Endometrial microvascular endothelial cells (primary cell): ENCODE measurements around the gene CLEC4G. TPM values are rescaled to one million over a fixed set of nuclear protein-coding genes. Genes with fewer than 3 reads are reported as not detected.

Experiments used
- in situ Hi-C: cut with HindIII; loops from 2 replicates; pipeline ENCODE4 v1.10.0; 2017; ENCODE audit warnings: low sequenced_read_pairs, low pct_unique_long_range_greater_than_20kb; ENCODE audit errors: inconsistent ontology term
- total RNA-seq: library from RNA; depleted of rRNA; stranded (reverse); fragments of >200 nt; gene quantifications from one replicate; pipeline ENCODE4 v1.2.3, GENCODE V29; 2015; ENCODE audit errors: inconsistent ontology term

Gene CLEC4G
- total RNA-seq, 1 donor from 2014 or later: not detected

DNA sequence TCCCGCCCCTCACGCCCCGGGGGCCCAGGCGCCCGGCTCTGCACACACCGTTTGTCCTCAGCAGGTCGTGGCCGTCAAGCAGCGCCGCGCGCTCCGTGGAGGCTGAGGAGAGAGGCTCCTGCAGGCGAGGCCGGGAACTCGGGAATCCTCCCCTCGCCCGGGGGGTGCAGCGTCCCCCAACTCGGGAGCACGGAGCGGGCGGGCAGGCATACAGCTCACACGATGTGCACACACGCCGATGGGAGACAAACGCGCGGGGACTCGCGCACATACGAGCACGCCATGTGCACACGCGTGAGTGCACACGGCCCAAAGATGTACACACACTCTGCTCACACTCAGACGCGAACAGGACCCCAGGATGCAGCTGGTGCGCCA, 703 bp downstream of the CLEC4G start:
- in situ Hi-C loops: no loop called here

GRCh38 chr19:7730286-7731217, 1.4 kb downstream of the CLEC4G start:
- in situ Hi-C loops: no loop called here

GRCh38 chr19:7729831-7730285, 2.1 kb downstream of the CLEC4G start:
- in situ Hi-C loops: no loop called here

GRCh38 chr19:7729211-7729610, 2.7 kb downstream of the CLEC4G start:
- in situ Hi-C loops: no loop called here

DNA sequence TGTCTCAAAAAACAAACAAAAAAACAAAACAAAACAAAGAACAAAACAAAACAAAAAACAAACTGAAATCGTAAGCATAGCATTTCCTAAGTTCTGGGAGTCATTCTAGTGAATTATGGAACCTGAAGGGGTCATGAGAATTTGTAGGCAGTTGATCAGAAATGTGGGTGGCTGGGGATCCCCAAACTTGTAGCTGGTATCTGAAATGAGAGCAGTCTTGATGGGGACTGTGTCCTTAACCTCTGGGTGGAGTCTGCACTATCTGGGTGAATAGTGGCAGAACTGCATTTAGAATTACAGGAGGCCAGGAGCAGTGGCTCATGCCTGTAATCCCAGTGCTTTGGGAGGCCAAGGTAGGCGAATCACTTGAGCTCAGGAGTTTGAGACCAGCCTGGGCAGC, 6.1 kb downstream of the CLEC4G start:
- in situ Hi-C loops: no loop called here

GRCh38 chr19:7722231-7722651, 9.7 kb downstream of the CLEC4G start:
- in situ Hi-C loops: no loop called here

DNA sequence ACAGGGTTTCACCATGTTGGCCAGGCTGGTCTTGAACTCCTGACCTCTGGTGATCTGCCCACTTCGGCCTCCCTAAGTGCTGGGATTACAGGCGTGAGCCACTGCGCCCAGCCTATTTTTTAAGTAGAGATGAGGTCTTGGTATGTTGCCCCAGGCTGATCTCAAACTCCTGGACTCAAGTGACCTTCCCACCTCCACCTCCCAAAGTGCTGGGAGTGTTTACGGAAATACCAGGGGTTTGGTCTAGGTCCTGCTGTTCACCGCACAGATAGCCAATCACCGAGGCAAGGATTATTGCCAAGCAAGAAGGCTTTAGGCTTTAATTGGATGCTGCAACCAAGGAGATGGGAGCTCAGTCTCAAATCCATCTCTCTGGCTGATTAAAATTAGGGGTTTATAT, 11.6 kb downstream of the CLEC4G start:
- in situ Hi-C loops: no loop called here

- in situ Hi-C loops: no loop called here
Observed at GRCh38 chr19:7718668-7719067, 13.2 kb downstream of the CLEC4G start.

DNA sequence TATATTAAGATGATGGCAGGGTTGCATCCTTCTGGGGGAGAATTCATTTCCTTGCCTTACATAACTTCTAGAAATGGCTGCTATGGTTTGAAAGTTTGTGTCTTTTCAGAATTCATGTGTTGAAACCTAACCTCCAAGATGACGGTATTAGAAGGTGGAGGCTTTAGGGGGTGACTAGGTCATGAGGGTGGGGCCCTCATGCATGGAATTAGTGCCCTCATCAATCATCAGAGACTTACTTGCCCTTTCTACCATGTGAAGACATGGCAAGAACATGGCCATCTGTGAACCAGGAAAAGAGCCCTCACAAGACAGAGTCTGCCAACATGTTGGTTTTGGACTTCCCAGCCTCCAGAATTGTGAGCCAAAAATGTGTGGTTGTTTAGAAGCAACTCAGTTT, 15.1 kb downstream of the CLEC4G start:
- in situ Hi-C loops: no loop called here

DNA sequence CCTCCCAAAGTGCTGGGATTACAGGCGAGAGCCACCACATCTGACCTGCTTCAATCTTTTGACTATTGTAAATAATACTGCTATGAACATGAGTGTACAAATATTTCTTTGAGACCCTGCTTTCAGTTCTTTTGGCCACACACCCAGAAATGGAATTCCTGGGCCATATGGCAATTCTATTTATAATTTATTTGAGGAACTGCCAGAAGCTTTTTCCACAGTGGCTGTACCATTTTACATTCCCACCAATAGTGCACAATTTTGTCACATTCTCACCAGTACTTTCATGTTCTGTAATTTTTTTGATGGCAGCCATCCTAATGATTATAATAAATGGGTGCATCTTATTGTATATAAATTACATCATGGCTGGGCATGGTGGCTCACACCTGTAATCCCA, 16.2 kb downstream of the CLEC4G start:
- in situ Hi-C loops: no loop called here

GRCh38 chr19:7710616-7711015, 21.3 kb downstream of the CLEC4G start:
- in situ Hi-C loops: no loop called here

GRCh38 chr19:7709932-7710460, 21.9 kb downstream of the CLEC4G start:
- in situ Hi-C loops: no loop called here

DNA sequence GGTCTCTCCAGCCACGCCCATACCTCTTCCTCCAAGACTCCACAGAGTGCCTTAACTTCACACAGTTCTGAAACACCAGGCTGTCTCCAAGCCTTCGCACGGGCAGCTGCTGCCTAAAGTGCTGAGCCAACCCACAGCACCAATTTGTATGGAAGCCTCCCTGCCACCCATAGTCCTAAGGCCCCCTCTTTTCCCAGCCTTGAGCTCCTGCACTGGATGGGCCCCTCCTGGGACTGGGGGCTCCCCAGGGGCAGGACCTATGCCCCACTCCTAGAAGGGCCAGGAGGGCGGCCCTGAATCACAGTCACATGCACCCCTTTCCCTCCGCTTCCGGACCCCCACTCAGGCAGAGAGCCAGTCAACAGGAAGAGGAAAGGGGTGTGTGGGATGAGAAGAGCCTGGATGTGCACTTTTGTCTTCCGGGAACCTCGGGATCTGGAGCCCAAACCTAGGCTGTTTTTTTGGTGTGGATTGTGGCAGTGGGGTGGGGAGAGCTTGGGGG, 24.9 kb downstream of the CLEC4G start:
- in situ Hi-C loops: no loop called here

DNA sequence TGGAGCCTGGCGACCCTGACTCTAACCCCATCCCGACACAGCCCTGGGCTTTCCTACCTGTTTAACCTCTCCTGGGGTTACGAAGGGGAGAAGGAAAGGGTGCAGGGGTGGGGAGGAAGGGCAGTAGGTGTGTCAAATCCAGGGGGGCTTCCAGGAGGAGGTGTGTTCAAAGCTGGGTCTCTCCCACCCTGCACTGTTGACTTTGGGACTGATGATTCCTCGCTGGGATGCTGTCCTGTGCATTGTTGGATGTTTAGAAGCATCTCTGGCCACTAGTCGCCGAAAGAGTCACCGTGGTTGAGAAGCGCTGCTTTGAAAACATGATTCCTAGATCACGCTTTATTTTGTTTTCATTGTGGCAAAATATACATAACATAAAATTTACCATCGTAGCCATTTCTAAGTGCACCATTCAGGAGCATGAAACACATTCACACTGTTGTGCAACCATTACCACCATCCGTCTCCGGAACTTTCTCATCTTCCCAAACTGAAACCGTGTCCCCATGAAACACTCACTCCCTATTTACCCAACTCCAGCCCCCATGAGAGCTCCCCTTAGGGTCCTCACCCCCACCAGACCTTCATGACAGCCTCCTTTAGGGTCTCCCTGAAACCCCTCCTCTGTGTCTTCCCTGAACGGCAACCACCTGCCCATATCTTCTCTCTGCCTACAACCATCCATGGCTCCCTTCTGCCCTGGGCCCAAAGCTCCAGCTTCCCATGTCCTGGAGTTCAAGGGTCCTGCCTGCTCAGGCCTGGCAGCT, 25.5 kb downstream of the CLEC4G start:
- in situ Hi-C loops: no loop called here

DNA sequence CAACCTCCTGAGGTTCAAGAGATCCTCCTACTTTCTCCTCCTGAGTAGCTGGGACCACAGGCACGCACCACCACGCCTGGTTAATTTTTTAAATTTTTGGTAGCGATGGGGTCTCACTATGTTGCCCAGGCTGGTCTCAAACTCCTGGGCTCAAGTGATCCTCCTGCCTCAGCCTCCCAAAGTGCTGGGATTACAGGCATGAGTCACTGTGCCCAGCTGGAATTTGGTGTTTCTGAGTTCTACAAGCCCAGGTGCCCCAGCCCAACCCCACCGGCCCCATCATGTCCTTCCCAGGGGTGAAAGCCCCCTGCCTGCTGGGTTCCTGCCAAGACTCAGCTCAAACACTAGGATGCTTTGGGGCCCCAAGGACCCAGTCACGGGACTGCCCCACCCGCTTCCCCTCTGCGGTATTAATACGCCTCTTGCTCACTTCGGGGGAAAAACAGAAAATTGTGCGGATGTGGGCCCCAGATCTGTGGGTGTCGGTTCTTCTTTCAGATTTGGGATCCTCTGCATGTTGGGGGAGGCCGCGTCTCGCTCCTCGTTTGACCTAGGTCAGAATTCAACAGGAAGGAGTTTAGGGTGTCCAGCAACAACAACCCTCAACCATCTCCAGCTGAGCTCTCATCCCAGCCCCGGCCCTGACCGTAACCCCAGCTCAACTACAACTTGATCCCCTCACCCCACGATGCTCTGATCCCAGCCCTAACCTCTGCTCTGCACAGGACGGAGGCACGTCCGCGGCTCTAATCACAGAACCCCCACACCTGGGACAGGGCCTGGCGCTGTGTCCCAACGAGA, 26.3 kb downstream of the CLEC4G start:
- in situ Hi-C loops: no loop called here

- in situ Hi-C loops: no loop called here
Observed at GRCh38 chr19:7704280-7705060, 27.4 kb downstream of the CLEC4G start.

DNA sequence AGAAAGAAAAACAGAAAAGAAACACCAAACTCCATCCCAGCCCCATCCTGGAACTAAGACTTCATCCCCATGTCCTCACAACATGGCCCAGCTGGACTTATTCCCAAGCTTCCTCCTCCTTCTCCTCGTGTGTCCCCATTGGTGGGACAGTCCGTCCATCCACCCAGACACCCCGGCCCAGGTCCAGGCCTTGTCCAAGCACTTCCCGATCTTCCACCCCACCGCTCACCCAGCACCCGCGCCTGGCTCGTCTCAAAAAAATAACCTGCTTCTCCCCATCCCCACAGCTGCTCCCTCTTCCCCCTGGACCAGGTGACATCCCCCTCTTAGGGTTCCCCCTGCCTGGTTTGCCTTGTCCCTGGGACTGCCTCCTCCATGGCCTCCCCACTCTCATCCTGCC, 28.6 kb downstream of the CLEC4G start:
- in situ Hi-C loops: no loop called here
